AG09319 (cell line): ENCODE data around the gene DUSP5.
A peak's percentile ranks its signal among the peaks of the same experiment; 100 is the strongest.

ENCODE experiments used
- DNase-seq: peaks from one replicate; pipeline ENCODE4 v3.0.0-alpha.2; 2010; ENCODE audit warnings: low read depth; ENCODE audit errors: extremely low read depth
- CTCF ChIP-seq: IDR thresholded peaks from 2 replicates; pipeline ENCODE4 v1.5.1; 2011; ENCODE audit warnings: low read depth, mild to moderate bottlenecking, inconsistent platforms, low read length, moderate library complexity

The DUSP5 gene

GRCh38 chr10:110534571-110534970 is 36.9 kb downstream of the DUSP5 start:
- no peak for DNase-seq
- no peak for TF ChIP-seq CTCF

- no peak for DNase-seq
- peak; percentile 34 for TF ChIP-seq CTCF
Observed at GRCh38 chr10:110535958-110536891, 38.5 kb downstream of the DUSP5 start.

- no peak for TF ChIP-seq CTCF
- DNase-seq, result no peak
Observed at GRCh38 chr10:110539091-110539490, 41.4 kb downstream of the DUSP5 start.

- TF ChIP-seq CTCF, result no peak
- no peak for DNase-seq
Observed at GRCh38 chr10:110540031-110540430, 42.3 kb downstream of the DUSP5 start.

- no peak for DNase-seq
- TF ChIP-seq CTCF, result no peak
Observed at GRCh38 chr10:110544958-110545537, 47.3 kb downstream of the DUSP5 start.

GRCh38 chr10:110546077-110546476 is 48.4 kb downstream of the DUSP5 start:
- no peak for DNase-seq
- TF ChIP-seq CTCF, result no peak

GRCh38 chr10:110546499-110547110 is 48.9 kb downstream of the DUSP5 start:
- no peak for DNase-seq
- TF ChIP-seq CTCF, result no peak
